HG03469 (cell line): ENCODE results near the gene CH25H.
"Not testable (repeated sequence)": the region's sequence is repeated elsewhere in the genome, so short reads cannot be mapped to it uniquely, and the experiment has no call there.

ENCODE experiments used
- ATAC-seq: cut with Tn5 transposase; IDR thresholded peaks from one replicate; pipeline ENCODE4 v1.9.1; 2021; ENCODE audit warnings: mild to moderate bottlenecking, moderate library complexity, moderate number of reproducible peaks; ENCODE audit not compliant: unreplicated experiment

The CH25H gene

GRCh38 chr10:89207181-89207800, at the start of gene CH25H:
CH25H (minus strand) TSS chr10:89207317; CDS start chr10:89207292, 25 bp downstream.
- ATAC-seq: no peak

GRCh38 chr10:89256340-89256739, 49.2 kb upstream of the CH25H start:
- no peak for ATAC-seq

- ATAC-seq: no peak
Measured at GRCh38 chr10:89255793-89256192, 48.7 kb upstream of the CH25H start.

- ATAC-seq: not testable (repeated sequence)
Measured at GRCh38 chr10:89255091-89255579, 48.0 kb upstream of the CH25H start.

- no peak for ATAC-seq
Measured at GRCh38 chr10:89252225-89252585, 45.1 kb upstream of the CH25H start.

GRCh38 chr10:89251409-89252224, 44.5 kb upstream of the CH25H start, which contains the start of gene LIPA:
LIPA (minus strand) TSS chr10:89251775; CDS start chr10:89247648, 4,127 bp downstream.
- ATAC-seq: peak; percentile 87

- ATAC-seq: no peak
Measured at GRCh38 chr10:89250865-89251408, 43.8 kb upstream of the CH25H start.

- no peak for ATAC-seq
Measured at GRCh38 chr10:89248990-89249389, 41.9 kb upstream of the CH25H start.

GRCh38 chr10:89247623-89248022, 40.5 kb upstream of the CH25H start:
- ATAC-seq: not testable (repeated sequence)

- no peak for ATAC-seq
Measured at GRCh38 chr10:89245802-89246201, 38.7 kb upstream of the CH25H start.

- ATAC-seq: no peak
Measured at GRCh38 chr10:89242840-89243568, 35.9 kb upstream of the CH25H start.

- no peak for ATAC-seq
Measured at GRCh38 chr10:89242345-89242684, 35.2 kb upstream of the CH25H start.

- ATAC-seq: no peak
Measured at GRCh38 chr10:89241486-89242344, 34.6 kb upstream of the CH25H start.

GRCh38 chr10:89241026-89241425, 33.9 kb upstream of the CH25H start:
- ATAC-seq: no peak

GRCh38 chr10:89240519-89240918, 33.4 kb upstream of the CH25H start:
- no peak for ATAC-seq

GRCh38 chr10:89238956-89239644, 32.0 kb upstream of the CH25H start:
- ATAC-seq: no peak

GRCh38 chr10:89237849-89238248, 30.7 kb upstream of the CH25H start:
- ATAC-seq: no peak

- ATAC-seq: no peak
Measured at GRCh38 chr10:89236226-89236797, 29.2 kb upstream of the CH25H start.

- no peak for ATAC-seq
Measured at GRCh38 chr10:89235073-89235798, 28.1 kb upstream of the CH25H start.
